NCI-H146 (cell line): ENCODE results near the gene HAUS7.

Source experiments
- DNase-seq: peaks from one replicate; lab custom pipeline; 2025; lab: John Stamatoyannopoulos, UW

The HAUS7 gene

GRCh38 chrX:153499341-153499740 lies 29.0 kb upstream of the HAUS7 start:
- no peak for DNase-seq

GRCh38 chrX:153498453-153498852 lies 28.1 kb upstream of the HAUS7 start:
- DNase-seq, result no peak

- DNase-seq, result no peak
Measured at GRCh38 chrX:153496590-153496959, 26.2 kb upstream of the HAUS7 start.

- no peak for DNase-seq
Measured at GRCh38 chrX:153495903-153496589, 25.7 kb upstream of the HAUS7 start.

- DNase-seq, result no peak
Measured at GRCh38 chrX:153495362-153495751, 25.0 kb upstream of the HAUS7 start.

- DNase-seq, result peak; percentile 38
Measured at GRCh38 chrX:153494541-153495361, 24.4 kb upstream of the HAUS7 start, which contains the start of gene BGN. Gene BGN (plus strand): TSS chrX:153494980. CDS start chrX:153504632, 9,652 bp downstream.

GRCh38 chrX:153494061-153494460 lies 23.7 kb upstream of the HAUS7 start:
- DNase-seq, result no peak

GRCh38 chrX:153493085-153493484 lies 22.7 kb upstream of the HAUS7 start:
- DNase-seq, result no peak

GRCh38 chrX:153492543-153492942 lies 22.2 kb upstream of the HAUS7 start:
- DNase-seq, result no peak

- no peak for DNase-seq
Measured at GRCh38 chrX:153491918-153492317, 21.5 kb upstream of the HAUS7 start.

- DNase-seq, result no peak
Measured at GRCh38 chrX:153491351-153491914, 21.1 kb upstream of the HAUS7 start.

GRCh38 chrX:153490217-153490930 lies 20.0 kb upstream of the HAUS7 start:
- no peak for DNase-seq

GRCh38 chrX:153488231-153488914 lies 18.0 kb upstream of the HAUS7 start:
- no peak for DNase-seq

GRCh38 chrX:153487590-153488071 lies 17.3 kb upstream of the HAUS7 start:
- no peak for DNase-seq

- DNase-seq, result no peak
Measured at GRCh38 chrX:153486171-153486570, 15.8 kb upstream of the HAUS7 start.

- DNase-seq, result no peak
Measured at GRCh38 chrX:153485396-153486080, 15.2 kb upstream of the HAUS7 start.

- DNase-seq, result no peak
Measured at GRCh38 chrX:153482376-153483015, 12.1 kb upstream of the HAUS7 start.

GRCh38 chrX:153481043-153481442 lies 10.7 kb upstream of the HAUS7 start:
- DNase-seq, result no peak

- no peak for DNase-seq
Measured at GRCh38 chrX:153478746-153479145, 8.4 kb upstream of the HAUS7 start.

GRCh38 chrX:153477901-153478300 lies 7.5 kb upstream of the HAUS7 start:
- no peak for DNase-seq
